Smooth muscle cell of the coronary artery (primary cell): Measurements from ENCODE around the gene INF2. TPM values are rescaled to one million over a fixed set of nuclear protein-coding genes. Genes with fewer than 3 reads are reported as not detected.

ENCODE experiments used
- total RNA-seq: library from RNA; depleted of rRNA; stranded (reverse); fragments of >200 nt; gene quantifications from 2 replicates; pipeline ENCODE4 v1.2.3, GENCODE V29; 2014; ENCODE audit warnings: low replicate concordance

INF2 gene
- 26.3 and 30.9 TPM in 2 replicates for total RNA-seq

DNA sequence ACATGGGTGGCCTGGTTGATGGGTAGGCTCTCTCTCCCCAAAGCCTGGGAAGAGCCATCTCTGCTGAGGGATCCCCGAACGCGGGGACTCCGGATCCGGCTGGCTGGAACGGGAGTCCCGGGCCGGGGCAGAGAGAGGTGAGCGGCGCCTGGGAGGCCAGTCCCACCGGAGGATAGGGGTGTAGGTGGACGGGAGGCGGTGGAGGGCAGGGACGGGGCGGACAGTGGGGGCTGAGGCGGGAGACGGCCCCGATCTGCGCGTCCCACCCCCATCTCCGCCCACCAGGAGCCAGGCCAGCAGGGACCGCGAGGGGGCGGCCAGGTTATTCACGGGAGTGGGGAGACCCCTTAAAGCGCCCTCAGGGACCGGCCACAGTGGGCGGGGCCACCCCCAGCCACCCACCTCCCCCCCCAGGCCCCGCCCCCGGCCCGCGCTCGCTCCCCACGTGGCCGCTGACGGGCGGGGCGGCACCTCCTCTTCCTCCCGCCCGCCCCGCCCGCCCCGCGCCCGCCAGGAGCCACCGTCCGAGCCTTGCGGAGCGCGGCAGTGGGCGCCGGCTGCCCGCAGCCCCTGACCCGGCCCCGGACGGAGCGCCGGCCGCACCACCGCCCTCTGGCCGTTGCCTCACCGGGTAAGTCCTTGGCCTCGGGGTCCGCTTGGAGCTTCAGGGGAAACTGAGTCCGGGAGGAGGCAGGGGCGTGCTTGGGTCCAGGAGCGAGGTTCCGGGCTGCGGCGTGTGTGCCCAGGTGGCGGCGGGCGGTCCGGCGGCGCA lies at the start of gene INF2:
Gene INF2 (plus strand): TSS at position 510 of the 772 bp plus-strand sequence. CDS start 11,748 bp downstream, outside the sequence.

DNA sequence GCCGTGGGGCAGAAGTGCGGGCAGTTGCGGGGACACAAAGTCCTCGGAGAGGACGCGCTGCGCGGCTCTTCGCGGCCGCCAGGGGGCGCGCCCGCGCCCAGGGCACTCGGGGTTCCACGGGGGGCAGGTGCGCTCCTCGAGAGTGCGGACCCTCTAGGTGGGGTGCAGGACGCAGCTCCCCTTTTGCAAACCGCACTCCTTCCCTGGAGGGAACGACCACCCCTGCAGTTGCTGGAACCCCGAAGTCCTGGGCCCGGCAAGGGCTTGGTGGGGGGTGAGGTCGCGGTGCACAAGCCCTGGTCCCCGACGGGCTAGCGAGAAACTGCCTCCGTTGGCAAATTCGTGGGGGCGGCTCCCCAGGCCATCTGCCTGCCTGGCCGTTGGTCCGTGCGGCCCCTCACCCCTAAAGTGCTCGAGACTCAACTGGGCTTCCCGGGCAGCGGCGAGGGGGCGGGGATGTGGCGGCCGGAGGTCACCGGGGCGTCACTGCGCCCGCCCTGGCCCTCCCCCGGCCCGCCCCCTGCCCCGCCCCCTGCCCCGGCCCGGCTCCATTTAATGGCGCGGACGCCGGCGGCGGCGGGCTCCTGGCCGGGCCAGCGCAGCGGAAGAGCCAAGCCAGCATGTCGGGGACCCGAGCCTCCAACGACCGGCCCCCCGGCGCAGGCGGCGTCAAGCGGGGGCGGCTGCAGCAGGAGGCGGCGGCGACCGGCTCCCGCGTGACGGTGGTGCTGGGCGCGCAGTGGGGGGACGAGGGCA lies 34.4 kb downstream of the INF2 start, which contains the start of gene ADSS1:
Gene ADSS1 (plus strand): TSS at position 579 of the 756 bp plus-strand sequence. CDS start 42 bp downstream, at position 621.

GRCh38 chr14:104752735-104753527 lies 63.5 kb downstream of the INF2 start, which contains the start of gene SIVA1:
Gene SIVA1, plus strand, starts transcription at chr14:104753147. Its CDS starts 55 bp downstream, at chr14:104753202.

Other genes with a start within 250 kb of the INF2 start
- not detected in 2 replicates for gene C14orf180, start 109.9 kb upstream of the INF2 start, total RNA-seq
- 0.08 TPM in 1 of 2 replicates, not detected in the other for gene TMEM179, start 84.8 kb upstream of the INF2 start, total RNA-seq
- 4.5 and 9.6 TPM in 2 replicates for gene ADSS1, start 34.6 kb downstream of the INF2 start, total RNA-seq
- gene SIVA1, start 63.5 kb downstream of the INF2 start, total RNA-seq = 88.7 and 91.4 TPM in 2 replicates
- gene AKT1, start 106.1 kb downstream of the INF2 start, total RNA-seq = 206 and 215 TPM in 2 replicates
- gene ZBTB42, start 111.5 kb downstream of the INF2 start, total RNA-seq = 0.82 and 3.5 TPM in 2 replicates
- 8.2 and 14.6 TPM in 2 replicates for gene CEP170B, start 175.7 kb downstream of the INF2 start, total RNA-seq
- 0.15 TPM in 1 of 2 replicates, not detected in the other for gene PLD4, start 235.3 kb downstream of the INF2 start, total RNA-seq